Myometrial cell (primary cell): ENCODE results near the gene KLK3. TPM values are rescaled to one million over a fixed set of nuclear protein-coding genes. Genes with fewer than 3 reads are reported as not detected.

ENCODE experiments used
- total RNA-seq: library from RNA; depleted of rRNA; stranded (reverse); fragments of >200 nt; gene quantifications from 2 replicates; pipeline ENCODE4 v1.2.3, GENCODE V29; 2015

The KLK3 gene
- not detected in 2 replicates for total RNA-seq

GRCh38 chr19:50854636-50855410, at the start of gene KLK3:
Gene KLK3 (plus strand): TSS chr19:50854915. CDS start chr19:50854956, 41 bp downstream.

GRCh38 chr19:50823389-50824042, 31.2 kb upstream of the KLK3 start, which contains the start of gene KLK1:
Gene KLK1 (minus strand): TSS chr19:50823787. CDS start chr19:50823748, 39 bp downstream.

GRCh38 chr19:50833117-50833801, 21.5 kb upstream of the KLK3 start, which contains the start of gene KLK15:
Gene KLK15 (minus strand): TSS chr19:50833574. CDS start chr19:50831492, 2,082 bp downstream.

GRCh38 chr19:50873056-50873455, 18.3 kb downstream of the KLK3 start, which contains the start of gene KLK2:
Gene KLK2 (plus strand): TSS chr19:50873439. CDS start chr19:50873474, 35 bp downstream.

Other genes starting within 250 kb of the KLK3 start
- 0.35 TPM in 1 of 2 replicates, not detected in the other for gene SYT3, start 215.0 kb upstream of the KLK3 start, total RNA-seq
- gene C19orf81, start 205.5 kb upstream of the KLK3 start, total RNA-seq, result not detected in 2 replicates
- gene SHANK1, start 135.1 kb upstream of the KLK3 start, total RNA-seq, result 6.6 and 10.6 TPM in 2 replicates
- gene CLEC11A, start 131.6 kb upstream of the KLK3 start, total RNA-seq, result 167 and 170 TPM in 2 replicates
- gene GPR32, start 84.5 kb upstream of the KLK3 start, total RNA-seq, result not detected in 2 replicates
- gene ACP4, start 64.5 kb upstream of the KLK3 start, total RNA-seq, result not detected in 2 replicates
- not detected in 2 replicates for gene KLK1, start 31.1 kb upstream of the KLK3 start, total RNA-seq
- gene KLK15, start 21.3 kb upstream of the KLK3 start, total RNA-seq, result not detected in 2 replicates
- gene KLK2, start 18.5 kb downstream of the KLK3 start, total RNA-seq, result not detected in 2 replicates
- gene KLK4, start 56.5 kb downstream of the KLK3 start, total RNA-seq, result not detected in 2 replicates
- gene KLK5, start 98.1 kb downstream of the KLK3 start, total RNA-seq, result not detected in 2 replicates
- not detected in 2 replicates for gene KLK6, start 114.7 kb downstream of the KLK3 start, total RNA-seq
- gene KLK7, start 129.0 kb downstream of the KLK3 start, total RNA-seq, result not detected in 2 replicates
- gene KLK8, start 146.7 kb downstream of the KLK3 start, total RNA-seq, result not detected in 2 replicates
- gene KLK10, start 164.8 kb downstream of the KLK3 start, total RNA-seq, result not detected in 2 replicates
- gene KLK11, start 171.7 kb downstream of the KLK3 start, total RNA-seq, result not detected in 2 replicates
- not detected in 2 replicates for gene KLK12, start 180.1 kb downstream of the KLK3 start, total RNA-seq
- gene KLK13, start 210.2 kb downstream of the KLK3 start, total RNA-seq, result not detected in 2 replicates
- gene KLK14, start 228.0 kb downstream of the KLK3 start, total RNA-seq, result not detected in 2 replicates